HepG2 (cell line): ENCODE results near the gene DNM1. TPM values are rescaled to one million over a fixed set of nuclear protein-coding genes. Genes with fewer than 3 reads are reported as not detected.

ENCODE experiments used
- CENPX ChIP-seq: sonication (generic); formaldehyde crosslinking; IDR thresholded peaks from 2 replicates; pipeline ENCODE4 v1.9.0; 2021; ENCODE audit warnings: mild to moderate bottlenecking, missing genetic modification reagents, moderate library complexity
- CHD4 ChIP-seq: fragments of 200-600 bp; sonication (generic); IDR thresholded peaks from 2 replicates; pipeline ENCODE4 v1.7.0; 2017; ENCODE audit warnings: mild to moderate bottlenecking, low read length, borderline replicate concordance
- DPF2 ChIP-seq: sonication (generic); formaldehyde crosslinking; IDR thresholded peaks from 2 replicates; pipeline ENCODE4 v1.4.0; 2020; ENCODE audit warnings: mild to moderate bottlenecking, low read depth, missing genetic modification reagents, borderline replicate concordance
- GABPA ChIP-seq, 2 experiments: IDR thresholded peaks; 2 replicates each; pipeline ENCODE4 v1.6.1; 2011 to 2016; ENCODE audit warnings: low read depth in 2 of 2, low read length in 1 of 2, missing biosample characterization in 1 of 2, missing genetic modification characterization in 1 of 2
- IRX3 ChIP-seq: sonication (generic); formaldehyde crosslinking; IDR thresholded peaks from 2 replicates; pipeline ENCODE4 v1.8.1; 2023; ENCODE audit warnings: mild to moderate bottlenecking, low read depth, missing genetic modification reagents, borderline replicate concordance
- MAZ ChIP-seq, 2 experiments: sonication (generic) in 1 of 2; formaldehyde crosslinking in 1 of 2; IDR thresholded peaks; 2 replicates each; pipeline versions ENCODE4 v1.5.0 to v1.6.1; 2012 to 2020; ENCODE audit warnings: low read depth in 2 of 2, mild to moderate bottlenecking in 2 of 2, borderline replicate concordance in 1 of 2, improper control_type of control experiment in 1 of 2, low read length in 1 of 2, missing genetic modification reagents in 1 of 2, moderate library complexity in 1 of 2
- MEIS1 ChIP-seq: sonication (generic); formaldehyde crosslinking; IDR thresholded peaks from 2 replicates; pipeline ENCODE4 v1.9.0; 2021; ENCODE audit warnings: mild to moderate bottlenecking, missing genetic modification reagents, moderate library complexity, borderline replicate concordance
- MIER2 ChIP-seq: IDR thresholded peaks from 2 replicates; pipeline ENCODE4 v1.6.1; 2016; ENCODE audit warnings: missing biosample characterization, missing genetic modification reagents
- MIER3 ChIP-seq: IDR thresholded peaks from 2 replicates; pipeline ENCODE4 v1.6.1; 2016; ENCODE audit warnings: missing compliant biosample characterization, borderline replicate concordance
- MYNN ChIP-seq: sonication (generic); formaldehyde crosslinking; IDR thresholded peaks from 2 replicates; pipeline ENCODE4 v1.4.0; 2020; ENCODE audit warnings: mild to moderate bottlenecking, low read depth, missing genetic modification reagents
- NR0B2 ChIP-seq: sonication (generic); formaldehyde crosslinking; IDR thresholded peaks from 2 replicates; pipeline ENCODE4 v1.4.0; 2020; ENCODE audit warnings: mild to moderate bottlenecking, missing genetic modification reagents
- PHF21A ChIP-seq: sonication (generic); formaldehyde crosslinking; IDR thresholded peaks from 2 replicates; pipeline ENCODE4 v1.5.0; 2020; ENCODE audit warnings: mild to moderate bottlenecking, missing genetic modification reagents
- RAD21 ChIP-seq: fragments of 450-650 bp; formaldehyde crosslinking; IDR thresholded peaks from 2 replicates; pipeline ENCODE4 v1.5.0; 2020; ENCODE audit warnings: mild to moderate bottlenecking
- SMAD9 ChIP-seq: sonication (generic); formaldehyde crosslinking; IDR thresholded peaks from 2 replicates; pipeline ENCODE4 v1.5.1; 2020; ENCODE audit warnings: mild to moderate bottlenecking, missing genetic modification reagents
- SRY ChIP-seq: sonication (generic); formaldehyde crosslinking; IDR thresholded peaks from 2 replicates; pipeline ENCODE4 v1.8.0; 2022; ENCODE audit warnings: mild to moderate bottlenecking, missing genetic modification reagents
- WIZ ChIP-seq: sonication (generic); formaldehyde crosslinking; IDR thresholded peaks from 2 replicates; pipeline ENCODE4 v1.5.1; 2020; ENCODE audit warnings: mild to moderate bottlenecking, missing genetic modification reagents
- YEATS2 ChIP-seq: sonication (generic); formaldehyde crosslinking; IDR thresholded peaks from 2 replicates; pipeline ENCODE4 v1.4.0; 2020; ENCODE audit warnings: missing genetic modification reagents, borderline replicate concordance
- ZFP36 ChIP-seq: fragments of 150-350 bp; IDR thresholded peaks from 2 replicates; pipeline ENCODE4 v1.6.1; 2018; ENCODE audit warnings: borderline replicate concordance, low read length, low read depth; ENCODE audit not compliant: partially characterized antibody
- ZMYM2 ChIP-seq: sonication (generic); formaldehyde crosslinking; IDR thresholded peaks from 2 replicates; pipeline ENCODE4 v1.8.0; 2022; ENCODE audit warnings: mild to moderate bottlenecking, missing genetic modification reagents
- ZNF451 ChIP-seq: sonication (generic); formaldehyde crosslinking; IDR thresholded peaks from 2 replicates; pipeline ENCODE4 v1.5.0; 2020; ENCODE audit warnings: mild to moderate bottlenecking, missing genetic modification reagents
- ZNF556 ChIP-seq: sonication (generic); formaldehyde crosslinking; IDR thresholded peaks from 2 replicates; pipeline ENCODE4 v1.4.0; 2020; ENCODE audit warnings: mild to moderate bottlenecking, missing genetic modification reagents, borderline replicate concordance
- ZNF572 ChIP-seq: sonication (generic); formaldehyde crosslinking; IDR thresholded peaks from 2 replicates; pipeline ENCODE4 v1.5.1; 2020; ENCODE audit warnings: mild to moderate bottlenecking, missing genetic modification reagents
- ZNF678 ChIP-seq: sonication (generic); formaldehyde crosslinking; IDR thresholded peaks from 2 replicates; pipeline ENCODE4 v1.4.0; 2020; ENCODE audit warnings: mild to moderate bottlenecking, missing genetic modification reagents
- ZNF770 ChIP-seq: sonication (generic); formaldehyde crosslinking; IDR thresholded peaks from 2 replicates; pipeline ENCODE4 v1.5.0; 2020; ENCODE audit warnings: mild to moderate bottlenecking, missing genetic modification reagents
- ZSCAN12 ChIP-seq: sonication (generic); formaldehyde crosslinking; IDR thresholded peaks from 2 replicates; pipeline ENCODE4 v1.9.0; 2021; ENCODE audit warnings: mild to moderate bottlenecking, missing genetic modification reagents
- polyA plus RNA-seq, 8 experiments: library from polyadenylated mRNA; depleted of rRNA in 3 of 8; stranded (reverse) in 7 of 8; unstranded in 1 of 8; fragments of >200 nt; fragmentation: Illumina TruSeq in 4 of 8; extraction: Trizol in 4 of 8; gene quantifications; 2 replicates each; pipeline versions ENCODE4 v1.2.1 to v1.2.3, GENCODE V29; 2011 to 2016; ENCODE audit warnings: low read depth in 4 of 8, missing spikeins in 1 of 8, mixed read lengths in 1 of 8; ENCODE audit not compliant: insufficient read depth in 1 of 8
- total RNA-seq, 5 experiments: library from RNA; depleted of rRNA; stranded (reverse); fragments of >200 nt; fragmentation: Illumina TruSeq; extraction: Trizol; gene quantifications; 2 replicates each; pipeline ENCODE4 v1.2.3, GENCODE V29; 2016; ENCODE audit warnings: low read depth in 1 of 5
- TF ChIP-seq, protein P1 (sequence below): sonication (generic); formaldehyde crosslinking; IDR thresholded peaks from 2 replicates; pipeline ENCODE4 v1.4.0; 2020; ENCODE audit warnings: missing genetic modification reagents; ENCODE audit errors: not compliant biosample characterization
- TF ChIP-seq, protein P2 (sequence below): sonication (generic); formaldehyde crosslinking; IDR thresholded peaks from 2 replicates; pipeline ENCODE4 v1.8.1; 2023; ENCODE audit warnings: mild to moderate bottlenecking, missing genetic modification reagents

The DNM1 gene
- total and polyA plus RNA-seq, 2 of the 13 experiments (the other 11 are each of a cell fraction or from before 2014, with no cell fraction given), result 0.13 to 0.58 TPM

GRCh38 chr9:128159522-128159783, 43.7 kb upstream of the DNM1 start (continued):
- TF ChIP-seq ZFP36 (no peak), PHF21A (CRISPR knock-in tag) (no peak), CHD4 (no peak), ZNF678 (CRISPR knock-in tag) (no peak), ZNF556 (CRISPR knock-in tag) (no peak), ZMYM2 (CRISPR knock-in tag) (0 out of 2 replicates have a peak, but pooled peaks have one; percentile 60), MAZ (IDR thresholded peaks at IDR 0.05; ENCODE audit: borderline replicate concordance, low read depth, low read length) (0 out of 2 replicates have a peak, but pooled peaks have one; percentile 1), MAZ (CRISPR knock-in tag; IDR thresholded peaks at IDR 0.05; ENCODE audit: low read depth) (no peak), RAD21 (CRISPR knock-in tag) (no peak), ZNF770 (CRISPR knock-in tag) (no peak), MIER3 (no peak), YEATS2 (CRISPR knock-in tag) (no peak; the same call in 1 of the 2 replicates), SRY (CRISPR knock-in tag) (no peak), MEIS1 (CRISPR knock-in tag) (no peak), MIER2 (CRISPR knock-in tag) (no peak), IRX3 (CRISPR knock-in tag) (no peak), GABPA (IDR thresholded peaks at IDR 0.05; ENCODE audit: low read depth, low read length) (peak; percentile 48), GABPA (CRISPR knock-in tag; IDR thresholded peaks at IDR 0.05; ENCODE audit: low read depth) (peak; percentile 82), DPF2 (CRISPR knock-in tag) (no peak), MYNN (0 out of 2 replicates have a peak, but pooled peaks have one; percentile 12), NR0B2 (no peak), ZSCAN12 (CRISPR knock-in tag) (no peak), ZNF451 (CRISPR knock-in tag) (no peak), SMAD9 (CRISPR knock-in tag) (no peak), WIZ (CRISPR knock-in tag) (no peak), CENPX (no peak), ZNF572 (CRISPR knock-in tag) (no peak)
- TF ChIP-seq, protein P1, sequence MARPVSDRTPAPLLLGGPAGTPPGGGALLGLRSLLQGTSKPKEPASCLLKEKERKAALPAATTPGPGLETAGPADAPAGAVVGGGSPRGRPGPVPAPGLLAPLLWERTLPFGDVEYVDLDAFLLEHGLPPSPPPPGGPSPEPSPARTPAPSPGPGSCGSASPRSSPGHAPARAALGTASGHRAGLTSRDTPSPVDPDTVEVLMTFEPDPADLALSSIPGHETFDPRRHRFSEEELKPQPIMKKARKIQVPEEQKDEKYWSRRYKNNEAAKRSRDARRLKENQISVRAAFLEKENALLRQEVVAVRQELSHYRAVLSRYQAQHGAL (CRISPR knock-in tag), result no peak
- TF ChIP-seq, protein P2, sequence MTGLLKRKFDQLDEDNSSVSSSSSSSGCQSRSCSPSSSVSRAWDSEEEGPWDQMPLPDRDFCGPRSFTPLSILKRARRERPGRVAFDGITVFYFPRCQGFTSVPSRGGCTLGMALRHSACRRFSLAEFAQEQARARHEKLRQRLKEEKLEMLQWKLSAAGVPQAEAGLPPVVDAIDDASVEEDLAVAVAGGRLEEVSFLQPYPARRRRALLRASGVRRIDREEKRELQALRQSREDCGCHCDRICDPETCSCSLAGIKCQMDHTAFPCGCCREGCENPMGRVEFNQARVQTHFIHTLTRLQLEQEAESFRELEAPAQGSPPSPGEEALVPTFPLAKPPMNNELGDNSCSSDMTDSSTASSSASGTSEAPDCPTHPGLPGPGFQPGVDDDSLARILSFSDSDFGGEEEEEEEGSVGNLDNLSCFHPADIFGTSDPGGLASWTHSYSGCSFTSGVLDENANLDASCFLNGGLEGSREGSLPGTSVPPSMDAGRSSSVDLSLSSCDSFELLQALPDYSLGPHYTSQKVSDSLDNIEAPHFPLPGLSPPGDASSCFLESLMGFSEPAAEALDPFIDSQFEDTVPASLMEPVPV, result no peak
